SU-DHL-6 (cell line): Measurements from ENCODE around the gene C1QC.

ENCODE experiments used
- EZH2phosphoT487 ChIP-seq: fragments of 200-600 bp; sonication (generic), shearing (Covaris generic); conservative IDR thresholded peaks from 2 replicates; pipeline ENCODE4 v1.6.1; 2018; ENCODE audit warnings: mild to moderate bottlenecking, antibody characterized with exemption, low read length, moderate library complexity, mixed read lengths
- TF ChIP-seq, protein P1 (sequence below): fragments of 200-600 bp; sonication (generic); IDR thresholded peaks from one replicate; pipeline ENCODE4 v1.5.1; 2017; ENCODE audit warnings: antibody characterized with exemption, mild to moderate bottlenecking, low read length, moderate library complexity; ENCODE audit not compliant: insufficient read depth, poor library complexity, severe bottlenecking

GRCh38 chr1:22629886-22630285 lies 13.5 kb upstream of the C1QC start:
- TF ChIP-seq, protein P1, sequence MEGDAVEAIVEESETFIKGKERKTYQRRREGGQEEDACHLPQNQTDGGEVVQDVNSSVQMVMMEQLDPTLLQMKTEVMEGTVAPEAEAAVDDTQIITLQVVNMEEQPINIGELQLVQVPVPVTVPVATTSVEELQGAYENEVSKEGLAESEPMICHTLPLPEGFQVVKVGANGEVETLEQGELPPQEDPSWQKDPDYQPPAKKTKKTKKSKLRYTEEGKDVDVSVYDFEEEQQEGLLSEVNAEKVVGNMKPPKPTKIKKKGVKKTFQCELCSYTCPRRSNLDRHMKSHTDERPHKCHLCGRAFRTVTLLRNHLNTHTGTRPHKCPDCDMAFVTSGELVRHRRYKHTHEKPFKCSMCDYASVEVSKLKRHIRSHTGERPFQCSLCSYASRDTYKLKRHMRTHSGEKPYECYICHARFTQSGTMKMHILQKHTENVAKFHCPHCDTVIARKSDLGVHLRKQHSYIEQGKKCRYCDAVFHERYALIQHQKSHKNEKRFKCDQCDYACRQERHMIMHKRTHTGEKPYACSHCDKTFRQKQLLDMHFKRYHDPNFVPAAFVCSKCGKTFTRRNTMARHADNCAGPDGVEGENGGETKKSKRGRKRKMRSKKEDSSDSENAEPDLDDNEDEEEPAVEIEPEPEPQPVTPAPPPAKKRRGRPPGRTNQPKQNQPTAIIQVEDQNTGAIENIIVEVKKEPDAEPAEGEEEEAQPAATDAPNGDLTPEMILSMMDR = no peak
- TF ChIP-seq EZH2phosphoT487 = no peak
